Eye (tissue), 1 donor: ENCODE measurements around the gene CTDNEP1.

Experiments
- DNase-seq: peaks from one replicate; pipeline ENCODE4 v3.0.0-alpha.2; 2015

Gene CTDNEP1

DNA sequence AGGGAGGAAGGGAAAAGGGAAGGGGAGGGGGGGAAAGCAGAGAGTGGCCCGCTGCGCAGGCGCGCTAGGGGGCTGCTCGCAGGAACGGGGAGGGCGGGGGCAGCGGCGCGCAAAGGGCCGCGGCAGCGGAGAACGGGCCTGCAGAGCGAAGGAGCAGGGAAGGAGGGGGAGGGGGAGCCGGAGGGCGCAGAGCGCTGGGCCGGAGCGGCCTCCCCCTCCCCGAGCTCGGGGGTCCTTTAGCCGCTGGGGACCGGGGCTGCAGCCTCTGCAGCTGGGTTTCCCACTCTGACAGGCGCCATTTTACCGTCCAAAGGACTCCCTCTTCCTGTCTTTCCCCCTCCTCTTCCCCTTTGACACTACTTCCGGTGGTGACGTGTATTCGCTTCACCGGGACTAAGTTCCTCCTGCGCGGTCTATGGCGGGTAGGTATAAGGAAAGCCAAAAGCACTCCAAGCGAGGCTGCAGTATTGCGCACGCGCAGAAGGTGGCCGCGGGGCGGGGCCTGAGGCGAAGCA is at the start of gene CTDNEP1:
Gene CTDNEP1 (minus strand): TSS at position 74 of the 515 bp plus-strand sequence. CDS start 438 bp downstream, outside the sequence.
- peak; percentile 100 for DNase-seq

DNA sequence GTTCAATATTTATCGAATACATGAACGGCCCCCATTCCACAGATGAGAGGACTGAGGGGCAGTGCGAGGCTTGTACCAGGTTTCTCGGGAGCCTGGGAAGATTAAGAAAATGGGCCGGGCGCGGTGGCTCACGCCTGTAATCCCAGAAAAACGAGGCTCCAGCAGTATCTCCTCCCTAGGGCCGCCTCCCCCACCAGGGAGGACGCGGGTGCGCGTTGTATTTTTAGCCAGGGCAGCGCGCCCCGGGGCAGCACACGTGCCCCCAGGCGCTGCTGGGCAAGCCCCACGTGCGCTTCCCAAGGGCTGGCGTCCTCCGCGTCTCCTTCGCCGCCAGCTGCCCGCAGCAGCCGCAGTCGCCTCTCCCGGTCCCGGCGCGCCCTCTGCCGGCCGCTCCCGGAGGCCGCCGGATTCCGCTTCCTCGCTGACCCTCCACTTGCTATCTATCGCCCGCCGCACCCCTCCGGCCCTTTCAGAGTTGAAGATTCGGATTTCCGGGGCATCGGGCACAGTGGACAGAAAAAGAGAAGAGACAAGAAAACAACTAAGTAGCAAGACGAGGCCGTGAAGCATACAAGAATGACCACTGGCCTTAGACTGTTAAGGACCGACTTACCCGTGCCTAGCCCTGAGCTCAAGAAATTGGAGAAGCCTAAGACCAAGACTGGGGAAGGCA is 44.8 kb upstream of the CTDNEP1 start:
- peak; percentile 92 for DNase-seq

DNA sequence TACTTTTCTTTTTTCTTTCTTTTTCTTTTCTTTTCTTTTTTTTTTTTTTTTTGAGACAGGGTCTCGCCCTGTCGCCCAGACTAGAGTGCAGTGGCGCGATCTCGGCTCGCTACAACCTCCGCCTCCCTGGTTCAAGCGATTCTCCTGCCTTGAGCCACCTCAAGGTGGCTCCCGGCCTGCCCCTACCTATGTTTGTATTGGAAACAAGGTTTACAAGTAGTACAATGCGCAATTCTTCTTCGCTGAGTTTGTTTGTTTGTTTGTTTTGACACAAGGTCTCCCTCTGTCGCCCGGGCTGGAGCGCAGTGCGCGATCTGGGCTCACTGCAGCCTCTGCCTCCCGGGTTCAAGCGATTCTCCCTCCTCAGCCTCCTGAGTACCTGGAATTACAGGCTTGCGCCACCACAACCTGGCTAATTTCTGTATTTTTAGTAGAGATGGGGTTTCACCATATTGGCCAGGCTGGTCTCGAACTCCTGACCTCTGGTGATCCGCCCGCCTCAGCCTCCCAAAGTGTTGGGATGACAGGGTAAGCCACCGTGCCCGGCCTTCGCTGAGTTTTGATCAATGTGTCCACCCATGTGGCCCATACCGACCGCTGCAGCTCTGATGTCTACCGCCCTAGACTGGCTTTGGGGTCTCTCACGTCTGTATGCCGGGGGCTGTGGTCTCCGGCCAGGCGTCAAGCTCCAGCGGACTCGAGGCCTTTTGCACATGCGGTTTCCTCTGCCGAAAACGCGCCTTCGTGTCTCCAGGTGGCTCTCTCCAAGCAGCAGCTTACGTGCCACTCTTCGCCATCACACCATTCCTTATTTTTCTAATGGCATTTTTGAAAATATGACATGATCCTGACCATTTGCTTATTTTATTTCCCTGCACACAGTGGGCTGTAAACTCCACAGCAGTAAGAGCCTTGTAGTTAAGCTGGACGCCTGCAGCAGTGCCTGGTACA is 44.0 kb upstream of the CTDNEP1 start:
- peak; percentile 27 for DNase-seq

DNA sequence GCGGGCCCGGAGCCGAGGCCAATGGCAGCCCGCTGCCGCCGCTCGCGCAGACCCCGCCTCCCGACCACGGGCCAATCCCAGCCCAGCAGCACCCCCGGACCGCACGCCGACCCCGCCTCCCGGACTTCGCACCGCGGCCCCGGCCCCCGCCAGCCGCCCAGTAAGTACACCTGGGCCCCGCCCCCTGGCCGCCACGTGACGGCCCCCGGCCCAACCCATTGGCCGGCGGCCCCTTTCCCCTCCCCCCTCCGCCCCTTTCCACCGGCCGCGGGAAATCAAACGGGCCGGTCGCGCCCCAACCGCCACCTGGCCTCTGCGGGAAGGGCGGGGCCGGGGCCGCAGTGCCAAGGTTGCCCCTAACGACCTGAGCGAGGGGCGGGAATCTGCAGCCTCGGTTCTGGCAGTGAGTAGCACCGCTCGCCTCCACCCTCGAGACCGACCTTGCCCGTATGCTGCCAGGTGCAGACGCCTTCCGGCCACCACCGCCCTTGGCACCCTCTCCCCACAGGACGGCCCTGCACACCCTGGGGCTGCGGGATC is 43.1 kb upstream of the CTDNEP1 start, which contains the start of gene YBX2:
Gene YBX2 (minus strand): TSS at position 26 of the 540 bp plus-strand sequence. CDS start 139 bp downstream, outside the sequence.
- DNase-seq, result peak; percentile 75

DNA sequence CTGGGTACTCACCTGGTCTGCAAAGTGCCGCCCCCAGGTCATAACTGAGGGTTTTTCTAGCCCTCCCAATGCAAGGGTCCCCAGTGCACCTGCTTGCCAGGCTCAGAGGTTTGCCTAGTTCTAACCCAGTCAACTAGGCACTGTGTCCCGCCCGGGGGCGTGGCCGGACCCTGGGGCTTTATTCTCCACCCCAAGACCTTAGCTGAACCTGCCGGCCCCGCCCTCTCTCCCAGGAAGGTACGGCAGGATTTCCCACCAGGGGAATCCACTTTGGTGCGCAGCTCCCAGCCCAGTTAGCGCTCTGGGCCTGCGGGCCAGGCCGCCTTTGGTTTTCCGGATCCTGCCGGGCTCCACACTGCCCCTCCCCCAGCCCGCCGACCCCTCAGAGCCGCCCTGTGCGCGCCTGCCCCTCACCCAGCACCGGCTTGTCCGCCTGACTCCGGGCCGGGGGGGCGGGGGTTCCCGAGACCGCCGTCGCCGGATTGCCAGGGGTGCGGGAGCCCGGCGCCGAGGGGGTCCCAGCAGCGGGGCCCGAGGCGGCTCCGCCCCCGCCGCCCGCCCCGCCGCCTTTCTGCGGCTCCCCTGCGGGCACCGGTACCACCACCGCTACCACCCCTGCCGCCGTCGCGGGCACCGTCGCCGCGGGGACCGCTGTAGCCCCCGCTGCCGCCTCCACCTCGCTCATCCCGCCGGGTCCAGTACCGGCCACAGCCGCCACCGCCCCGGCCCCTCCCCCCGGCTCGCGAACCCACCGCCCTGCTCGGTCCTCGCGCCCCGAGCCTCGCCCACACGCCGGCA is 42.5 kb upstream of the CTDNEP1 start:
- peak; percentile 21 for DNase-seq

DNA sequence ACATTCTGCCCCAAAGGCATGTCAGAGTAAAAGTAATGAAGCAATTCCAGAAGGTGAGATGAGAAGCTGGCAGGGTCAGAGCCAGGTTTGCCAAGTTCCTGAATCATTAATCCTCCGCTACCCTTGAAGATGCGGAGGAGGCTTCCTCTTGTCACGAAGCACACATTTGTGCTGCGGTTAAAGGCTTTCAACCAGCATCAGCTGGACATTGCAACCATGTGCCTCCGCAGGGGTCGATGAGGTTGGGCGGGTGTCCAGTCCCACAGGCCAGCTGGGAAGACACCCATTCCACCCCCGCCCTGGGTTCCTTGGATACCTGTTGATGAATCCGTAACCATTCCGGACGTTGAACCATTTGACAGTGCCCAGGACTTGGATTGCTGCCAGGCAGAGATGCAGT is 41.6 kb upstream of the CTDNEP1 start:
- DNase-seq, result no peak

DNA sequence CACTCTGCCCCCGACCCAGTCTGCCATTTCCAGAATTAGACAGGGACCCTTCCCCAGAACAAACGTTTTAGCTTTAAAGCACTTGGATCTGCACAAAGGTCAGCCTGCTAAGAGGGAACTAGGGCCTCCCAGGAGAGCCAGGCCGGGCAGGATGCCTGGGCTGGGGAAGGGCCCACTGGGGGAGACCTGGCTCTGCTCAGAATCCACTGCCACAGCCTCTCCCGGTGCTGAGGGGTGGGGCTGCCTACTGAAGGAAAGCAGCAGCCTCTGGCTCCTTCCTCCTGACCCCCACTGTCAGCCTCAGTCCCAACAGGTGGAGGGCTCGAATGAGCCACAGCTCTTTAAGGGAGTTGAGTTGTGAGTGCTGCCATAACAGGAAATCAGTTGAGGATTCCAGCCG is 41.2 kb upstream of the CTDNEP1 start:
- DNase-seq, result no peak

DNA sequence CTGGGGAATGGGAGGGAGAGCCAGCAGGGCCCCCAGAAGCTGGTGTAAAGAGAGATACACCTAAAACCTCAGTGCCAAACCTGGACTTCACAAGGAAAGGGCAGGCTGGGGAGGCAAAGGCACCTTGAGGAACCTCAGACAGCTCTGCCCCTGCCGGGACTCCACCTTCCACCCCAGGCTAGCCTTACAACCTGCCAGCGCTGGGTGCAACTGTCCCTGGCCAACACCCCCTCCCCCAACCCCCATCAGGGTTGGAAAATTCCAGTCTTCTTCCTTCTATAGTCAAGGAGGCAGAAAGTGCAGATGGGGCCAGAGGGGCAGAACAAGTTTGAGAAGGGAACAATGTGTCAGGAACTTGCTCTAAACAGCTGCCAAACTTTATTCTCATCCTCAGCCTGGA is 40.7 kb upstream of the CTDNEP1 start:
- DNase-seq, result no peak

DNA sequence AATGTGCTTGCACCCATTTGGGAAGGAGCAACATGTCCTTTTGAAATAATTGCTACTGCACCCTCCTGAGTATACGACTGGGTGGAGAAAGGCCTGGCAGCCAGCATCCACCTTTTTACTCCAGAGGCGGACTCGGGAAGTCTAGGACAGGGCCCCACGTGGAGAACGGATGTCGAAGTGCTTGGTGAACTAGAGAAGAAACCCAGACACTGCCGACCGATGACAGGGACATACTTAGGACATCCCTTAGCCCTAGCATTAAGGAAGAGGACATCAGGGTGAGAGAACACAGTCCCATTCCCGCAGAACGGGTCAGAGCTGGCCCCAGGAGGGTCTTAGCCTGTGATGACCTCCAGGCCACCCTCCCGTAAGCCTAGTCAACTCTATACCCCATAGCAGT is 39.2 kb upstream of the CTDNEP1 start:
- DNase-seq, result no peak

DNA sequence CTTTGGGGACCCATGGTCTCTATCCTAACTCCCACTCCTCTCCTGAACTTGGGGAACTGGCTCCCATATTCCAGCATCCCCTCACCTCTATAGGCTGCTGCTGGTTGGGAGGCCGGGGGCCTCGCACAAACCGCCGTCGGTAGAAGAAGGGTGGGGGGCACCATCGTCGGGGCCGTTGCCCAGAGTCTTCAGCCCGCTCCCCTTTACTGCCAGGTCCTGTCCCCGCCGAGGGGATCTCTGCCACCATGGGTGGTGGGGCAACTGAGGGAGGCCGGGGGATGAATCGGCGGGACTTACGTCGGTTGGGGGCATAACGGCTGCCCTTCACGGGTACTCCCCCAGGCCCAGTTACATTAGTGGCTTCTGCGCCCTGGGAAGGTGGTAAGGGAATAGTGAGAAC is 38.6 kb upstream of the CTDNEP1 start:
- no peak for DNase-seq

DNA sequence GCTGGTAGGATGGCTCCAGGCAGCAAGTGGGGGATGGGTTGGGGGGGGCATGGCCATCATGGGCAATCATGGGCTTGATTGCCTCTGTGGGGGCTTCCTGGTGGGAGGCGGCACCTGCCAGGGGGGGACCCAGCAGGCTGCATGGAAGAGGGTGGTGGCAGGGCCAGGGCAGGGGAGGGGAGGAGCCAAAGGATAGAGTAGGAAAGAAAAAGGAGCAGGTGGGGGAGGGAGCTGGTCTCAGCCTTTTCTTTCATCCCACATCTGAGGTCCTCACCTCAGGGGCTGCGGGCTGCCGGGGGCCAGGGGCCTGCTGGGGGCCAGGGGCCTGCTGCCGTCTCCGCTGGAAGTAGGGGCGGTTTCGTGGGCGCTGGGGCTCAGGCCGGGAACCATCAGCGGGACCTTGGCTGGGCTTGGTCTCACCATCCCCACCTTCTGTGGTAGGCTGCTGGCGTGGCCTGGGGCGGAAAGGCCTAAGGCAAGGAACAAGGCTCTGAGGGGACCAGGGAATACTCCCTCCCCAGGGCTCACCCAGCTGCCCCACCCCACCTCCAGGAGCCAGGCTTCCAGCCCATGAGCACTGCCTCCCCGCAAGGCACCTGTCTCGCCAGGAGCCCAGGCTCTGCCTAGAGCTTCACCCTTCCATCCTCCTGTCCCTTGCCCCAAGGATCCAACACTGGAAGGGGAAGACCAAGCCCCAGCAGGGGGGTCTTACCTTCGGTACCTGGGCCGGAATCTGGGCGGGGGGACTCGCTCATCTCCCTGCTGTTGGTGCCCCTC is 37.9 kb upstream of the CTDNEP1 start:
- DNase-seq, result no peak

DNA sequence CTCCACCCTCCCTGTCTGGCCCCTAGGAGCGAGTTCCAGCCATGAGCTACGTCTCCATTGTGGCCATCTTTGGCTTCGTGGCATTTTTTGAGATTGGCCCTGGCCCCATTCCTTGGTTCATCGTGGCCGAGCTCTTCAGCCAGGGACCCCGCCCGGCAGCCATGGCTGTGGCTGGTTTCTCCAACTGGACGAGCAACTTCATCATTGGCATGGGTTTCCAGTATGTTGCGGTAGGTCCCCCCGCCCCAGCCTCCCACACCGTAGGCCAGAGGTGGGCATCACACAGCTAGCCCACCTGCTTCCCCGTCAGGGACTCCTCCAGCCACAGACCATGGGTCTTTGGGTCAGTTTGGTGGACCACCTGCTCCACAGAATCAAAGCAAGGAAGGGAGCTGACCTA is 34.1 kb upstream of the CTDNEP1 start:
- DNase-seq, result no peak

DNA sequence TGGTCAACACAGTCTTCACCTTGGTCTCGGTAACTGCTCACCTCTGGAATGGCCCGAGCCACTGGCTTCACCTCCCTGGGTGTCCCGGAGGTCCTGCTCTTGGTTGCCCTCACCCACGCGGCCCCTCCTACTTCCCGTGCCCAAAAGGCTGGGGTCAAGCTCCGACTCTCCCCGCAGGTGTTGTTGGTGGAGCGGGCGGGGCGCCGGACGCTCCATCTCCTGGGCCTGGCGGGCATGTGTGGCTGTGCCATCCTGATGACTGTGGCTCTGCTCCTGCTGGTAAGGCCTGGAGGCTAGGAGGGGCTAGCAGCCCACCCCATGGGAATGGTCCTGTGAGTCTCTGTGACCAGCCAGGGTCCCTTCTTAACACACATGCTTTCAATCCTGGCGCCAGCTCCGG is 33.4 kb upstream of the CTDNEP1 start:
- no peak for DNase-seq

DNA sequence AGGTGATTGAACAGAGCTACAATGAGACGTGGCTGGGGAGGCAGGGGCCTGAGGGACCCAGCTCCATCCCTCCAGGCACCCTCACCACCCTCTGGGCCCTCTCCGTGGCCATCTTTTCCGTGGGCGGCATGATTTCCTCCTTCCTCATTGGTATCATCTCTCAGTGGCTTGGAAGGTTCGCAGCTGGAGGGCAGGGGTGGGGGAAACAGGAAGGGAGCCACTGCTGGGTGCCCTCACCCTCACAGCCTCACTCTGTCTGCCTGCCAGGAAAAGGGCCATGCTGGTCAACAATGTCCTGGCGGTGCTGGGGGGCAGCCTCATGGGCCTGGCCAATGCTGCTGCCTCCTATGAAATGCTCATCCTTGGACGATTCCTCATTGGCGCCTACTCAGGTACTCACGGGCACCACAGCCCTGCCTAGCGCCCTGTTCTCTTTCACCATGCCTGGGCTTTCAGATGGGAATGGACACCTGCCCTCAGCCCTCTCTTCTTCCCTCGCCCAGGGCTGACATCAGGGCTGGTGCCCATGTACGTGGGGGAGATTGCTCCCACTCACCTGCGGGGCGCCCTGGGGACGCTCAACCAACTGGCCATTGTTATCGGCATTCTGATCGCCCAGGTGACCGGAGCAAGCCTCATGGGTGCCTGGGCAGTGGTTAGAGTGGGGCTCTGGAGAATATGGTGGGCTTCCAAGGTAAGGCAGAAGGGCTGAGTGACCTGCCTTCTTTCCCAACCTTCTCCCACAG is 32.1 kb upstream of the CTDNEP1 start:
- no peak for DNase-seq

DNA sequence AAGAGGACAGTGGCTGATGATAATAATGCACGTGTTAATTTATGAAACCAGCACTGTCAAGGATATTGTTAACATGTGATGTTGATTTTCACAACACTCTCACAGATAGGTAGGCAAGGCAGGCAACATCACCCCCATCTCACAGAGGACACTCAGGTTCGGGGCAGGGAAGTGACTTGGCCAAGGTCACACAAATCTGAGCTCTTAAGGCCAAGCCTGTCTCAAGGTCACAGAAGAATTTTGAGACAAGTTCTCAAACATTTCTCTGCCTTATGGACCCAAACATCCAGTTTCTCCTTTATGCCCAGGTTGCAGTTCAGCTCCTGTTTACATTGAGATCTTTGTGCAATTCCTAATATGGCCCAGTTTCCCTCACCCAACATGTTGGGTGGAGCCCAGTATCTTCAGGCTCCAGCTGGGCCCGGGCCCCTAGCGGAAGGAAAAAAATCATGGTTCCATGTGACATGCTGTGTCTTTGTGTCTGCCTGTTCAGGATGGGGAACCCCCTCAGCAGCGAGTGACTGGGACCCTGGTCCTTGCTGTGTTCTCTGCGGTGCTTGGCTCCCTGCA is 31.3 kb upstream of the CTDNEP1 start:
- DNase-seq, result peak; percentile 3

DNA sequence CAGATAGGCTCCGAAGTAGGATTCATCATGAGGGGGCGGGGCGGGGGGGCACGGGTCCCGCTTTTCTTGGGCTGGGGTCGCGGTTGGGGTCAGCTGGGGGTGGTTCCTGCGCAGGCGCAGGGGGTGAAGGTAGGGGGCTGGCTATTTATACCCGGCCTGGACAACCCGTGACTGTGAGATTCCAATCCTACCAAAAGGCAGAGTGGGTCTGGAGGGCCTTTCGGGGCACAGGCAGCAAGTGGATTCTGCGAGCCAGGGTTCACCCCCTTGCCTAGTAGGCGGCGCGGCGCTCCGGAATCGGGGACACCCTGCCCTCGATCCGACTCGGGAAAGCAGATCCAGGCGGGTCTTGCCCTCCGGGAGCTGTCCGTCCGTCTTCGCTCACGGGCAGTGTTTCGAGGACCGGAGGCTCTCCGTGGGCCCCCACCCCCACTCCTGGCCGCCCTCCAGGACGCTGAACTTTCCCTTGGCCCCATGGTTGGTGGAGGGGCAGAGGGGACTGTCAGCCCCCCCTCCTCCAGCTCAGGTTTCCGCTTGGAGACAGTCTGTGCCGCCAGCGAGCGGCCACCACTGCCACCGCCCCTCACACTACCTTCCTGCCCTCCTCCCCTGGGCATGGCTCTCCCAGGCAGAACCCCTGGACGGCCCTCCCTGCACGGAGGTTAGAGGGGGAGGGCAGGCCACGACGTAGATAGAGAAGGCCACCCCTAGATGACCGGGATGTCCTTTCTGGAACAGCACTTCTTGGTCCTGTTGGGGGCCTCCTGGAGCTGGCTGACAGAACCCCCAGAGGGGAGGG is 30.6 kb upstream of the CTDNEP1 start:
- DNase-seq, result no peak

DNA sequence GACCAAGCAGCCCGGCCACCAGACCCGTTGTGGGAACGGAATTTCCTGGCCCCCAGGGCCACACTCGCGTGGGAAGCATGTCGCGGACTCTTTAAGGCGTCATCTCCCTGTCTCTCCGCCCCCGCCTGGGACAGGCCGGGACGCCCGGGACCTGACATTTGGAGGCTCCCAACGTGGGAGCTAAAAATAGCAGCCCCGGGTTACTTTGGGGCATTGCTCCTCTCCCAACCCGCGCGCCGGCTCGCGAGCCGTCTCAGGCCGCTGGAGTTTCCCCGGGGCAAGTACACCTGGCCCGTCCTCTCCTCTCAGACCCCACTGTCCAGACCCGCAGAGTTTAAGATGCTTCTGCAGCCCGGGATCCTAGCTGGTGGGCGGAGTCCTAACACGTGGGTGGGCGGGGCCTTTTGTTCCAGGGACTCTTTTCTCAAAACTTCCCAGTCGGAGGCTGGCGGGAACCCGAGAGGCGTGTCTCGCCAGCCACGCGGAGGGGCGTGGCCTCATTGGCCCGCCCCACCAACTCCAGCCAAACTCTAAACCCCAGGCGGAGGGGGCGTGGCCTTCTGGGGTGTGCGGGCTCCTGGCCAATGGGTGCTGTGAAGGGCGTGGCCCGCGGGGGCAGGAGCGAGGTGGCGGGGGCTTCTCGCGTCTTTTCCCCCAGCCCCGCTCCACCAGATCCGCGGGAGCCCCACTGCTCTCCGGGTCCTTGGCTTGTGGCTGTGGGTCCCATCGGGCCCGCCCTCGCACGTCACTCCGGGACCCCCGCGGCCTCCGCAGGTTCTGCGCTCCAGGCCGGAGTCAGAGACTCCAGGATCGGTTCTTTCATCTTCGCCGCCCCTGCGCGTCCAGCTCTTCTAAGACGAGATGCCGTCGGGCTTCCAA is 29.8 kb upstream of the CTDNEP1 start, which contains the start of gene SLC2A4:
Gene SLC2A4 (plus strand): TSS at position 645 of the 879 bp plus-strand sequence. CDS start 217 bp downstream, at position 862.
- peak; percentile 97 for DNase-seq

DNA sequence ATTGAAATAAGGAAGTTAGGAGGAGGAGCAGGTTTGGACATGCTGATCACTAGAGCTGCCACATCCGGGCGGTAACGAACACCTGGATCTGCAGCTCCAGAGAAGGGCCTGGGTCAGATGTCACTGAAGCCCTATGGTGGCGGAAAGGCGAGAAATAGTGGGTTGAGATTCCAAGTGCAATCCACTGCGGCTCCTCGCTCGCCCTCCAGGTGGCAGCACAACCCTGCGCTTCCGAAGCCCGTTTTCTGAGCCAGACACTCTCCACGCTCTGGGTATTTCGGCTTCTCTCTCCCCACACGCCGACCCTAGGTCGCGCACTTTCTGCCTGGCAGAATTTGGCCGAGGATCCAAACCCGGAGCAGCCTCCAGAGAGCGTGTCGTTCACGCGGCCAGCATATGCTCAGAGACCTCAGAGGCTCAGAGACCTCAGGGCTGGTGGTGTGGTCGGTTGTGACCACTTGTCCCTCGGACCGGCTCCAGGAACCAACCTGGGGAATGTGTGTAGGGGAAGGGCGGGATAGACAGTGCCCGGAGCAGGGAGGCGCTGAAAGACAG is 29.1 kb upstream of the CTDNEP1 start:
- peak; percentile 96 for DNase-seq
